Measurements from ENCODE around the gene LRP6. TPM values are rescaled to one million over a fixed set of nuclear protein-coding genes. Genes with fewer than 3 reads are reported as not detected.

Gene LRP6
- total RNA-seq, 4 donors from 2014 or later = 11.7 to 102 (median 58.9) TPM

GRCh38 chr12:12099102-12099501 lies 167.7 kb downstream of the LRP6 start:
- 63 to 64% methylated on average over 6 of the region's 6 CpGs for WGBS, 2 donors (ENCODE audit: low coverage in 1 of 2)
- no peak for DNase-seq
- H3K4me3 ChIP-seq = no peak overlapping the region
- no peak for TF ChIP-seq POLR2AphosphoS5 (IDR thresholded peaks at IDR 0.05)
- TF ChIP-seq, protein P1, sequence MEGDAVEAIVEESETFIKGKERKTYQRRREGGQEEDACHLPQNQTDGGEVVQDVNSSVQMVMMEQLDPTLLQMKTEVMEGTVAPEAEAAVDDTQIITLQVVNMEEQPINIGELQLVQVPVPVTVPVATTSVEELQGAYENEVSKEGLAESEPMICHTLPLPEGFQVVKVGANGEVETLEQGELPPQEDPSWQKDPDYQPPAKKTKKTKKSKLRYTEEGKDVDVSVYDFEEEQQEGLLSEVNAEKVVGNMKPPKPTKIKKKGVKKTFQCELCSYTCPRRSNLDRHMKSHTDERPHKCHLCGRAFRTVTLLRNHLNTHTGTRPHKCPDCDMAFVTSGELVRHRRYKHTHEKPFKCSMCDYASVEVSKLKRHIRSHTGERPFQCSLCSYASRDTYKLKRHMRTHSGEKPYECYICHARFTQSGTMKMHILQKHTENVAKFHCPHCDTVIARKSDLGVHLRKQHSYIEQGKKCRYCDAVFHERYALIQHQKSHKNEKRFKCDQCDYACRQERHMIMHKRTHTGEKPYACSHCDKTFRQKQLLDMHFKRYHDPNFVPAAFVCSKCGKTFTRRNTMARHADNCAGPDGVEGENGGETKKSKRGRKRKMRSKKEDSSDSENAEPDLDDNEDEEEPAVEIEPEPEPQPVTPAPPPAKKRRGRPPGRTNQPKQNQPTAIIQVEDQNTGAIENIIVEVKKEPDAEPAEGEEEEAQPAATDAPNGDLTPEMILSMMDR (IDR thresholded peaks at IDR 0.05) = no peak
- no peak for TF ChIP-seq EP300 (IDR thresholded peaks at IDR 0.05; ENCODE audit: low read depth)
- TF ChIP-seq POLR2A (IDR thresholded peaks at IDR 0.05) = no peak
- no peaks in the 10 kb centered on the region for H3K9me3 ChIP-seq
- in situ Hi-C loops (cut with MboI; ENCODE audit: low pct_ligation_motif_present in 1 of 4, low pct_unique_long_range_greater_than_20kb in 1 of 4, low sequenced_read_pairs in 3 of 4) = loop anchor here in 1 of 4 donors (25.0 kb wide), 1 partner anchor 238 kb away; no protein-coding TSS in a partner anchor
- intact Hi-C loops (cut with DNase I; ENCODE audit: low total_unique reads) = no loop called here
- H3K4me1 ChIP-seq = no peaks in the 10 kb centered on the region
- H3K36me3 ChIP-seq = peaks cover 0 to 9% (median 3%) of the 10 kb centered on the region in 4 donors
- H3K27me3 ChIP-seq = no peaks in the 10 kb centered on the region
- no peak overlapping the region for H3K27ac ChIP-seq

GRCh38 chr12:12098691-12099015 lies 168.2 kb downstream of the LRP6 start:
- DNase-seq = no peak
- WGBS, 2 donors (ENCODE audit: low coverage in 1 of 2) = 78 to 96% methylated on average over 3 of the region's 3 CpGs
- Histone ChIP-seq H3K27me3 (no peaks in the 10 kb centered on the region), H3K4me3 (no peak overlapping the region), H3K36me3 (peaks cover 0 to 9% (median 3%) of the 10 kb centered on the region in 4 donors), H3K9me3 (no peaks in the 10 kb centered on the region), H3K4me1 (no peaks in the 10 kb centered on the region), H3K27ac (no peak overlapping the region)
- in situ Hi-C loops (cut with MboI; ENCODE audit: low pct_ligation_motif_present in 1 of 4, low pct_unique_long_range_greater_than_20kb in 1 of 4, low sequenced_read_pairs in 3 of 4) = loop anchor here in 1 of 4 donors (25.0 kb wide), 1 partner anchor 239 kb away; no protein-coding TSS in a partner anchor
- intact Hi-C loops (cut with DNase I; ENCODE audit: low total_unique reads) = no loop called here
- TF ChIP-seq, protein P1 (IDR thresholded peaks at IDR 0.05) = no peak
- TF ChIP-seq POLR2AphosphoS5 (IDR thresholded peaks at IDR 0.05) (no peak), POLR2A (IDR thresholded peaks at IDR 0.05) (no peak), EP300 (IDR thresholded peaks at IDR 0.05; ENCODE audit: low read depth) (no peak)

DNA sequence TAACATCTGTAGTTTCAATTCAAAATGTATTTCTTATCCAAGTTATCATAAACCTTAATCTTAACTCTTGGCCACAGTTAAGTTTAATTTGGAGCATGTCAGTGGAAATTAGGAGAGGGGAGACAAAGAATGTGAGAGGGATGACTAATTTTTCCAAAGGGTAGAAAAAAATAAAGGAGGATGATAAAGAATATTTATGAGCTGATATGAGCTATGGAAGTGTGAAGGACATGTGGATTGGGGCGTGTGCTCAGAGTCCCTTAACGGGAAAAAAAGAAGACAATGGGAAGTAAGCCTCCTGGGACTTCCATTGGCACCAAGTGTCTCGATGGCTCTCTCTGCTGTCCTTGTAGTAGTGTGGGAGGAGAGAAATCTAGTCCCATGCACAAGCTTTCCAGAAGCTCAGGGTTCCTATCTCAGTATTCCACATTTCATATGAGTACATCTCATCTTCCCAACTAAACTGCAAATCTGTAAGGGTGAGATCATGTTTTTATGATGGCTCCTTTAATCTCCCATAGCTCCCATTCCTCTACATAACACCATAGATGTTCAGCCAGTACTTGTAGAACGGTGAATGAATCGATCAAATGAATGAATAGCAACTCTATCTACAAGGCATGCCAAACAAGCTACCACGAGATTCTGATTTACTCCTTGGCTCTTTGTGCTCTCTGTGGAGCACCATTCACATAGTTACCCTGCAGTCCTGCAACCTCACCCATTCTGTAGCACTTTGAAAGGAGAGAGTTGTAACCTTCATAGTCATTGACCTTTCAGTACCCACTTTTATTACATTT lies 168.8 kb downstream of the LRP6 start:
- in situ Hi-C loops (cut with MboI; ENCODE audit: low pct_ligation_motif_present in 1 of 4, low pct_unique_long_range_greater_than_20kb in 1 of 4, low sequenced_read_pairs in 3 of 4) = loop anchor here in 1 of 4 donors (25.0 kb wide), 1 partner anchor 239 kb away; no protein-coding TSS in a partner anchor
- intact Hi-C loops (cut with DNase I; ENCODE audit: low total_unique reads) = no loop called here
- H3K9me3 ChIP-seq = no peaks in the 10 kb centered on the region
- H3K27me3 ChIP-seq = no peaks in the 10 kb centered on the region
- H3K27ac ChIP-seq = no peak overlapping the region
- no peak for TF ChIP-seq POLR2AphosphoS5 (IDR thresholded peaks at IDR 0.05)
- no peak for TF ChIP-seq POLR2A (IDR thresholded peaks at IDR 0.05)
- DNase-seq = no peak
- no peak overlapping the region for H3K4me3 ChIP-seq
- peaks cover 0 to 9% (median 3%) of the 10 kb centered on the region in 4 donors for H3K36me3 ChIP-seq
- 73 to 89% methylated on average over 6 of the region's 6 CpGs for WGBS, 2 donors (ENCODE audit: low coverage in 1 of 2)
- H3K4me1 ChIP-seq = no peaks in the 10 kb centered on the region

DNA sequence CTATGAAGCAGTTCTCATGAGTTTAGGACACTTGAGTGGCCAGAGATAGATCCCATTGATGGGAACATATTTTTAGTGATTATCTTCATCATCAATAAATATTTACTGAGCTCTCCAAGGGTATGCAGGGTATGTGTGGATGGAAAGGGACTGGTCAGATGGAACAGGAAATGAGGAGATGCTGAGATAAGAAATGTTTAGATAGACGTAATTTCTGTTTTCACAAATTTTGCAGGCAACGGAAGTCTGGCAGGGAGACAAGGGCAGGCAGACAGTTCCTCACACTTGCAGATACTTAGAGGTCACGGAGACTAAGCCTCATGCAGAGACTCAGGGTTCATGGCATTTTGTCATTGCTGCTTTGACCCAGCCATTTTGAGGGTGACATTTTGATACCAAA lies 171.8 kb downstream of the LRP6 start:
- TF ChIP-seq EP300 (IDR thresholded peaks at IDR 0.05; ENCODE audit: low read depth) (no peak), POLR2AphosphoS5 (IDR thresholded peaks at IDR 0.05) (no peak), POLR2A (IDR thresholded peaks at IDR 0.05) (no peak)
- TF ChIP-seq, protein P1 (IDR thresholded peaks at IDR 0.05) = no peak
- in situ Hi-C loops (cut with MboI; ENCODE audit: low pct_ligation_motif_present in 1 of 4, low pct_unique_long_range_greater_than_20kb in 1 of 4, low sequenced_read_pairs in 3 of 4) (loop anchor here in 1 of 4 donors (25.0 kb wide), 1 partner anchor 242 kb away; no protein-coding TSS in a partner anchor), intact Hi-C loops (cut with DNase I; ENCODE audit: low total_unique reads) (no loop called here)
- no peak overlapping the region for H3K27ac ChIP-seq
- H3K4me1 ChIP-seq = no peaks in the 10 kb centered on the region
- WGBS, 2 donors (ENCODE audit: low coverage in 1 of 2) = 44 to 71% methylated on average over 3 of the region's 3 CpGs
- no peak for DNase-seq
- no peaks in the 10 kb centered on the region for H3K9me3 ChIP-seq
- no peaks in the 10 kb centered on the region for H3K27me3 ChIP-seq
- H3K36me3 ChIP-seq = peaks cover 0 to 9% (median 5%) of the 10 kb centered on the region in 4 donors
- no peak overlapping the region for H3K4me3 ChIP-seq

Data from transverse colon (tissue), 4 donors.